WI38 (cell line): Measurements from ENCODE around the gene TP53INP2.
"Not testable (repeated sequence)": the region's sequence is repeated elsewhere in the genome, so short reads cannot be mapped to it uniquely, and the experiment has no call there.

Experiments used
- H3K4me3 ChIP-seq: 2 replicates; pipeline ENCODE4 v1.5.1; 2011; ENCODE audit warnings: low read depth, mild to moderate bottlenecking, control low read depth, low read length
- CTCF ChIP-seq: IDR thresholded peaks from 2 replicates; pipeline ENCODE4 v1.5.1; 2012; ENCODE audit warnings: low read depth, mild to moderate bottlenecking, control low read depth, low read length

The TP53INP2 gene

GRCh38 chr20:34711813-34712430, 7.8 kb downstream of the TP53INP2 start:
- H3K4me3 ChIP-seq, result no peak overlapping the region
- no peak for TF ChIP-seq CTCF

GRCh38 chr20:34712525-34713192, 8.5 kb downstream of the TP53INP2 start:
- TF ChIP-seq CTCF, result no peak
- no peak overlapping the region for H3K4me3 ChIP-seq

- no peak overlapping the region for H3K4me3 ChIP-seq
- no peak for TF ChIP-seq CTCF
Measured at GRCh38 chr20:34713194-34713943, 9.2 kb downstream of the TP53INP2 start.

GRCh38 chr20:34713944-34714515, 9.9 kb downstream of the TP53INP2 start:
- H3K4me3 ChIP-seq, result not testable (repeated sequence)

GRCh38 chr20:34715384-34715783, 11.2 kb downstream of the TP53INP2 start:
- TF ChIP-seq CTCF, result no peak

GRCh38 chr20:34716921-34717229, 12.7 kb downstream of the TP53INP2 start:
- TF ChIP-seq CTCF, result no peak
- no peak overlapping the region for H3K4me3 ChIP-seq

More at GRCh38 chr20:34715384-34715783, 11.2 kb downstream of the TP53INP2 start:
- no peak overlapping the region for H3K4me3 ChIP-seq

- TF ChIP-seq CTCF, result no peak
- H3K4me3 ChIP-seq, result no peak overlapping the region
Measured at GRCh38 chr20:34717230-34718095, 13.3 kb downstream of the TP53INP2 start.

- H3K4me3 ChIP-seq, result not testable (repeated sequence)
Measured at GRCh38 chr20:34719242-34720017, 15.3 kb downstream of the TP53INP2 start.
